Activated CD8-positive, alpha-beta memory T cell treated with anti-CD3 and anti-CD28 coated beads for 36 hours (primary cell): Measurements from ENCODE around the gene PSMA1. TPM values are rescaled to one million over a fixed set of nuclear protein-coding genes. Genes with fewer than 3 reads are reported as not detected.
"Not testable (repeated sequence)": the region's sequence is repeated elsewhere in the genome, so short reads cannot be mapped to it uniquely, and the experiment has no call there.

Source experiments
- CTCF ChIA-PET: fragments of 350-600 bp; sonication (Branson Sonifier 250); formaldehyde crosslinking; loops from one replicate; lab custom pipeline; 2021; ENCODE audit warnings: antibody characterized with exemption; lab: Charles Lee
- POLR2A ChIA-PET: fragments of 350-600 bp; sonication (Branson Sonifier 250); formaldehyde crosslinking; loops from one replicate; lab custom pipeline; 2021; ENCODE audit warnings: antibody characterized with exemption; lab: Charles Lee
- total RNA-seq, 2 experiments: library from RNA; stranded (reverse); gene quantifications; one replicate each; pipeline ENCODE4 v1.2.3, GENCODE V29; 2021

PSMA1 gene
- total RNA-seq, 2 experiments from 2014 or later = 364 to 373 TPM

- CTCF ChIA-PET = interaction anchor here (1.4 to 1.9 kb wide), 2 partner anchors 367 to 368 kb away, joined by 3 to 5 read pairs; no protein-coding TSS in a partner anchor
- POLR2A ChIA-PET = no interaction called here
Observed at GRCh38 chr11:14538926-14539554, 18.9 kb upstream of the PSMA1 start.

GRCh38 chr11:14538271-14538925 lies 18.2 kb upstream of the PSMA1 start:
- POLR2A ChIA-PET = interaction anchor here (0.7 kb wide), 1 partner anchor 99 kb away, joined by 5 read pairs; no protein-coding TSS in a partner anchor
- CTCF ChIA-PET = interaction anchor here (2.4 kb wide), 1 partner anchor 369 kb away, joined by 8 read pairs; no protein-coding TSS in a partner anchor

GRCh38 chr11:14537134-14537599 lies 17.0 kb upstream of the PSMA1 start:
- POLR2A ChIA-PET = no interaction called here

DNA sequence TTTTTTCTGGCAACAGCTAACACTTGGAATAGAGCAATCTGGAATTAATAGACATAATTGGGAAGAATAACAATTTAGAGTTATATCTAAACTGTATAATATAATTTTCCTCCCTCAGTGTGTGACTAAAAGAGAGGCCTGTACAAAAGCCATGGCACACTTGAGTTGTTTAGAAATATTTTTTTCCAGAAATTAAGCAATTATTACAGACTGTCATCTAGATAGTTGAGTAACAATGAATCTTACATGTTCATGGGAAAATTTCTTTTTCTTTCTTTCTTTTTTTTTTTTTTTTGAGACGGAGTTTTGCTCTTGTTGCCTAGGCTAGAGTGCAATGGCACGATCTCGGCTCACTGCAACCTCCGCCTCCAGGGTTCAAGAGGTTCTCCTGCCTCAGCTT lies 15.0 kb upstream of the PSMA1 start:
- POLR2A ChIA-PET, CTCF ChIA-PET: not testable (repeated sequence)

More at GRCh38 chr11:14537134-14537599, 17.0 kb upstream of the PSMA1 start:
- CTCF ChIA-PET = interaction anchor here (2.4 kb wide), 1 partner anchor 371 kb away, joined by 8 read pairs; no protein-coding TSS in a partner anchor

- CTCF ChIA-PET = no interaction called here
- POLR2A ChIA-PET = no interaction called here
Observed at GRCh38 chr11:14529951-14530350, 9.8 kb upstream of the PSMA1 start.

DNA sequence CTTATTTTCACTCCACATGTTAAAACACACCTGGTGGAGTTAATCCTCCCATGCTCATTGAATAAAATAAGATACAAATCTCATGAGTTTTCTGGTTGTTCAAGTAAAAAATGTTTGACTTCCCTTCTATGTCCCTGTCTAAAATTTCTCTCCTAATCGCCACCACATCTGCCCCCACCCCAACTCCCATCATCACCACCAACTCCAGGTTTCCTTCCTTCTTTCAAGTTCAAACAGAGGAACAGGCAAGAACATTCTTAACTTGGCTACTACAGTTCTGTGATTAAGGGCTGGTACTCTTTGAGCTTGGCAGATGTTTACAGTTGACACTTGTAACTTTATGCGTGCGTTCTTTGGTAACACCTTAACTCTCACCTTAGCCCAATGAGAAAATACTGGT lies 9.1 kb upstream of the PSMA1 start:
- CTCF ChIA-PET = no interaction called here
- POLR2A ChIA-PET = no interaction called here

DNA sequence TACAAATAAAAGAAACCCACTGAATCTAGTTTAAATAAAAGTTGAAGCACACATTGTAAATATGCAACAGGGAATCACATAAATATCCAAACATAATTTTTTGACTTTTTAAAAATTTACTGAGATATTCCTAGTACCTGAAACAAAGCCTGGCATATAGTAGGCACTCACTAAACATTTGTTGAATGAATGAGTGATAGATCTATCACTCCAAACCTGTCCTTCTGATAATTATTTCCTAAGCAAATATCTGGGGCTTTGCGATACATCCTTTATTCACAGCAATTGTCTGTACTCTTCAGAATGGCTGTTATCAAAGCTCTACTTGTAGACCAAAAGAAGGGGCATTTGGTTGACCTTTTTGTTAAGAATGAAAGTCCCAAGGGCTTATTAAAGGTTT lies 2.6 kb upstream of the PSMA1 start:
- POLR2A ChIA-PET = no interaction called here
- CTCF ChIA-PET = interaction anchor here (1.4 kb wide), 1 partner anchor 122 kb away, joined by 5 read pairs; no protein-coding TSS in a partner anchor

- CTCF ChIA-PET = interaction anchor here (1.4 kb wide), 1 partner anchor 123 kb away, joined by 5 read pairs; no protein-coding TSS in a partner anchor
- POLR2A ChIA-PET = no interaction called here
Observed at GRCh38 chr11:14522245-14522644, 2.1 kb upstream of the PSMA1 start.

DNA sequence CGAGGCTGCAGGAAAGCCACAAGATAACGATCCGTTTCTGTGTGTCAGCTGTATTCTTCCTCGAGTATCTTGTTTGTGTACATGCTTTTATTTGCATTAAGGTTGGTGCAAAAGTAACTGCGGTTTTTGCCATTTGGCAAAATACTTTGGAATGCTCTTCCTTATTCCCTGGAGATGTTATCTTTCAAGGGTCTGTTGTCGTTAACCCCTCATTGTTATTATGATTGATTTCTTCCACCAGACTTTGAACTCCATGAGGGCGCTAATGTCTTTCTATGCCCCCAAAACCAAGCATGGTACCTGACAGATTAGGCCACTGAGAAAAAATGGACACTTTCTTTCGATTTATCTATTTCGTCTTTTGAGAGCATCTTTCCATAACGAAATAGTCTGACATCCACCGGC lies 563 bp upstream of the PSMA1 start:
- POLR2A ChIA-PET = interaction anchor here (0.6 to 2.2 kb wide), 10 partner anchors 20 to 386 kb away, joined by 3 to 25 read pairs (median 4); partner anchors contain the start of genes CYP2R1 and PDE3B

GRCh38 chr11:14519597-14519916 lies 629 bp downstream of the PSMA1 start:
- CTCF ChIA-PET = interaction anchor here (1.0 to 1.9 kb wide), 3 partner anchors 15 to 387 kb away, joined by 3 to 8 read pairs (median 8); partner anchors contain the start of gene PDE3B

More for the DNA sequence above, 563 bp upstream of the PSMA1 start:
- CTCF ChIA-PET = interaction anchor here (1.1 to 1.9 kb wide), 4 partner anchors 23 to 386 kb away, joined by 5 to 8 read pairs (median 7); partner anchors contain the start of genes CYP2R1 and PDE3B

GRCh38 chr11:14518820-14519219 lies 1.4 kb downstream of the PSMA1 start:
- ChIA-PET POLR2A (interaction anchor here (2.2 kb wide), 1 partner anchor 126 kb away, joined by 25 read pairs; the partner anchor contains the start of gene PDE3B), CTCF (interaction anchor here (1.0 to 1.9 kb wide), 2 partner anchors 14 to 126 kb away, joined by 3 to 8 read pairs; partner anchors contain the start of gene PDE3B)

More at GRCh38 chr11:14519597-14519916, 629 bp downstream of the PSMA1 start:
- POLR2A ChIA-PET = interaction anchor here (0.6 to 2.2 kb wide), 7 partner anchors 19 to 428 kb away, joined by 3 to 25 read pairs (median 5); partner anchors contain the start of genes CYP2R1 and PDE3B

DNA sequence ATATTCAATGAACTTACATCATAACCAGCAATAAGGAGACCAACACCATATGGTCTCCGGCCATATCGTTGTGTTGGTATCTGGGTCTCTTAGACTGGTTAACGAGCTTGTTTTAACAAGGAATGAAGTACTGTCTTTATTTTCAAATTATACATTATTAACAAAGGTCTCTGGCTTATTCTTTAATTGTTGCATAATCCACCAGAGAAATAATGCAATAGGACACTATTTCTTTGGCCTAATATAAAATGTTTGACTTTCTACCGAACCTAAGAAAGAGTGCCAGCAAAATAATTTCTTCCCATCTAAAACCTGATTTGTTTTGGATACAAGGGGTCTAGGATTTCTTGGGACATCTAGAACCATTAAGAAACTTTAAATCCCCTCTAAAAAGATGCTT lies 6.4 kb downstream of the PSMA1 start:
- CTCF ChIA-PET = interaction anchor here (0.6 kb wide), 1 partner anchor 33 kb away, joined by 3 read pairs; no protein-coding TSS in a partner anchor
- POLR2A ChIA-PET = interaction anchor here (0.7 kb wide), 1 partner anchor 14 kb away, joined by 3 read pairs; no protein-coding TSS in a partner anchor

DNA sequence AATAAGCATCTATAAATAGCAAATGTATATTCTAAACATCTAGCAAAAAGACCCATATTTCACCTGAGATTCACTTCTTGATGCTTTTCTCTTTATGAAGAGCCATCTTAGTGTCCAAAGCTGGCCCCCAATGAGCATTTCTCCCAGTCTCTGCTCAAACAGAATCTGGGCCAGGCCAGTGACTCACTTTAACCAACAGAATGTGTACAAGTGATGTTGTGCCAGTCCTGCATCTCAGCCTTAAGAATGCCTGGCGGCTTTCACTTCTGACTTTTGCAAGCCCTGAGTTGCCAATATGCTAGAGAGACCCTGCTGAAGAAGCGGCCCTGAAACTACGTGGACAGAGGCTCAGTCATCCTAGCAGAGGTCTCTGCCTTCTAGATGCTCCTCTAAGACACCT lies 13.7 kb downstream of the PSMA1 start:
- ChIA-PET CTCF (interaction anchor here (0.9 kb wide), 1 partner anchor 51 kb away, joined by 3 read pairs; no protein-coding TSS in a partner anchor), POLR2A (no interaction called here)

DNA sequence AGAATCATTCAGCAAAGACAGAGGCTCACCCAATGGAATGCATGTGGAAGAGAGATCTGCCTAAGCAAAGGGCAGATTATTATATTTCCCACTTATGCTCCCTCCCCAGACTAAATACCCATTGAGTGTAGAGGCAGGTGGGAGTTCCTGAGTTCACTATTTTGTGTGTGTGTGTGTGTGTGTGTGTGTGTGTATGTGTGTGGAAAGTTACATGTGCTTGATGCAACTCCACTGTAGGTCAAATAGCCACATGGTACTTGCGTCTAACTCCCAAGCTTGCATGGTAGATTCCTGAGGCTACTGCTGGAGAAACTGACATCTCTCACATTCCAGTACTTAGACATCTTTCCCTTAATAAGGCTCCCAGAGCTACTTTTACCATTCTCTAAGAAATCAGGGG lies 17.2 kb downstream of the PSMA1 start:
- POLR2A ChIA-PET = no interaction called here
- CTCF ChIA-PET = interaction anchor here (0.6 kb wide), 1 partner anchor 198 kb away, joined by 3 read pairs; no protein-coding TSS in a partner anchor

DNA sequence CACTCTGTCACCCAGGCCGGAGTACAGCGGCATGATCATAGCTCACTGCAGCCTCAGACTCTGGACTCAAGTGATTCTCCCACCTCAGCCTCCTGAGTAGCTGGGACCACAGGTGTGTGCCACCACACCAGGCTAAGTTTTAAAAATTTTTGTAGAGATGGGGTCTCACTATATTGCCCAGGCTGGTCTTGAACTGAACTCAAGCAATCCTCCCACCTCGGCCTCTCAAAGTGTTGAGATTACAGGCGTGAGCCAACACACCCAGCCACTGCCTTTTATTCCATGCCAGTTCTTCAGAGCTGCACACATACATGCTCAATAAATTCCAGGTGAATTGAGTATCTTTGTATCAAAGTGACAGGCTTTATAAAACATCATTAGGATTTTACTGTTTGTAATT lies 18.1 kb downstream of the PSMA1 start:
- POLR2A ChIA-PET = interaction anchor here (0.6 to 0.8 kb wide), 2 partner anchors 13 to 1030 kb away, joined by 3 read pairs; no protein-coding TSS in a partner anchor
- CTCF ChIA-PET = no interaction called here

DNA sequence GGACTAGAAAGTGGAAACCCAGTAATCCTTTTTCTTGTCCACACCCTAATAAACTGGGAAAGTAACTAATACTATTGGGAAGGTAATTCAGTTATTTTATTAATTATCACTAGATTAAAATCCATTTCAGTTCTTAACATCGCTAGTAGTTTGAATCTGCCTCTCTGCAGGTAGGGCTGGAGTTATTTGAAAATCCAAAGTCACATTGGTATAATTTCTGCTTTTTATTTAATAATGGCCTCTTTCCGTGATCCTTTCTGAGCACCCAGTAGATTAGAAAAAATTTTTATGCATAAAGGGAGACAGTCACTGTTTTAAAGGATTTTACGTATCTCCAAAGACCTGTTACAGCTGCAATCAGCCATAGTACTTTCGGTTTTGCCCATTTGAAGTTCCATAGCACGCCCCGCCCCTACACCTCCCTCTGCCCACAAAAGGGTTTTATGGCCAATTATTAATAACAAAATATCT lies 20.0 kb downstream of the PSMA1 start:
- POLR2A ChIA-PET = interaction anchor here (0.6 to 2.2 kb wide), 4 partner anchors 20 to 144 kb away, joined by 3 to 7 read pairs (median 5); partner anchors contain the start of gene PSMA1
- CTCF ChIA-PET = no interaction called here

- CTCF ChIA-PET = no interaction called here
- POLR2A ChIA-PET = interaction anchor here (1.2 to 2.2 kb wide), 3 partner anchors 20 to 145 kb away, joined by 3 to 7 read pairs (median 6); partner anchors contain the start of gene PSMA1
Observed at GRCh38 chr11:14499560-14500180, 20.5 kb downstream of the PSMA1 start, which contains the start of gene COPB1. TSS of gene COPB1 (minus strand) at chr11:14499811. CDS start at chr11:14498928, 883 bp downstream.

DNA sequence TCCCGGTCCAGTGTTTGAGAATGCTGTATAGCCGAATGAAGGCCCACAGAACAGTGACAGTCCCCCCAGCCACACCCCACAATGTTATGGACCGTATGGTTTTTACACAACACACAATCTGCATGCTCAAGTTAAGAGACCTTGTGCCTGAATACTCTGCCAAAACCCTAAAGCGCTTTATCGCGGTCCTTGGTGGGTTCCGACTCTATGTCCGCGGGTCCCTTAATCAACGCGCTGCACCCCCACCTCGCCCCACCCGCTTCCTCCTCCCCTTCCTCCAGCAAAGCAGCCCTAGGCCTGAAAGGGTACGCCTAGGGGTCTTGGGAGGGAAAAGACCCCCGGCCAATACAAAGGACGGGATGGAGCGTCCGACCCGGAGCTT lies 21.0 kb downstream of the PSMA1 start:
- ChIA-PET POLR2A (interaction anchor here (1.4 to 2.2 kb wide), 2 partner anchors 118 to 145 kb away, joined by 3 to 7 read pairs; no protein-coding TSS in a partner anchor), CTCF (no interaction called here)
